ENCODE results near the gene GRIP1.

The GRIP1 gene

GRCh38 chr12:66688846-66689439 lies 10.1 kb upstream of the GRIP1 start:
- DNase-seq, result peak; percentile 96

DNA sequence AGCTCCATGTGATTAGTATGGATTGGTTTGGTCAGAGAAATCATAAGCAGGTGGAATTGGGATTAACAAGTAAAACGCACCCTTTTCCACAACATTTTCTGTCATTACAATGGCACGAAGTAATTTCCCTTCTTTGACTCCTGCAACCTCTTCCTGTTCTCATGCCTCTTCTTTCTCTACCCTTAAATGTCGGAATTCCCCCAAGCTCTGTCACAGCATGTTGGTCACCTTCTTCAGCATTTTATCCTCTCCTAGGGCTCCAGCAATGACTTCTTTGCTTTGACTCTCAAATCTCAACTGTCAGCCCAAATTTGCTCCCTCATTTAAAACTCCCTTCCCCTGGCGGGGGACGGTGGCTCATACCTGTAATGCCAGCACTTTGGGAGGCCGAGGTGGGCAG lies 5.3 kb upstream of the GRIP1 start:
- no peak for DNase-seq

DNA sequence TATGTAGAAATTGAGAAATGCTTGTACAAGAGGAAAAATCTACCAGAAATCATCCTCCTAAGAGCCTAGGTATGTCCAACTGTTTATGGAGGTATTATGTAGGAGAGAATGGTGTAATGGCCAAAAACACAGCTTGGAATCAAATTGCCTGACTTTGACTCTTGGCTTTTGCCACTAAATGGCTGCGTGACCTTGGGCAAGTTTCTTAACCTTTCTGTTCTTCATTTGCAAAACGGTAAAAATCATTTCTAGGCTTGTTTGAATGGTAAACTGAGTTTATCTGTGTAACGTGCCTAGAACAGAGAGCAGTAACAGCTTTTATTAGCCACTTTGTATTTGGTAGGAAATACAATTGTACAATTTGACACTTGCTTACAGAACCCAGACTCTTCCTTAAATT lies 4.9 kb upstream of the GRIP1 start:
- DNase-seq, result no peak

GRCh38 chr12:66683073-66683472 lies 4.2 kb upstream of the GRIP1 start:
- no peak for DNase-seq

DNA sequence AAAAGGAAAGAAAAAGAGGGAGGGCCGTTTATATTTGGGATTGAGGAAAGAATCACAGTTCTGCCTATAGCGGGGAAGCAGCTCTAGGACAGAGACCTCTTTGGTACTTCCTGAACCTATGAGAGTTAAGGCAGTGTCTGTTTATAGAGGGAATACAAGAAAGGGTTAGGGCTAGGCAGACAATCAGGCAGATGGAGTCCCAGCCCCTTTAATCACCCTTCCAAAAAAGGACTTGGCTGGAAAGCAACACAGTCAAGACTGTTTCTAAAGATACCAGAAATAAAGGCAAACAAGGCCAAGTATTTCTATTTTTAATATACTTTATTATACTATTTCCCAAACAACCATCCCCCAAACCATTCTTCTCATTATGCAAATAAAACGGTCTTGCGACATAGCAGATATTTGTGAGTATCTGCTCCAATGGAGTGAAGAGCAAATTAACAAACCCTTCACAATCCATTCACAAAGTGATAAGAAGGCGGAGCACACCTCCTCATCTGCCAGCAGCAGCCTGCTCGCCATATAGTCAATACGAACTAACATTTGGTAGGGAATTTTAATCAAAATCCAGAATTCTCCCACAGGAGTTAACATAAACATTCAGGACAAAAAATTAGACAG lies 697 bp upstream of the GRIP1 start:
- DNase-seq, result no peak

GRCh38 chr12:66676241-66676640 lies 2.6 kb downstream of the GRIP1 start:
- no peak for DNase-seq

GRCh38 chr12:66674495-66675122 lies 4.3 kb downstream of the GRIP1 start:
- DNase-seq, result no peak

DNA sequence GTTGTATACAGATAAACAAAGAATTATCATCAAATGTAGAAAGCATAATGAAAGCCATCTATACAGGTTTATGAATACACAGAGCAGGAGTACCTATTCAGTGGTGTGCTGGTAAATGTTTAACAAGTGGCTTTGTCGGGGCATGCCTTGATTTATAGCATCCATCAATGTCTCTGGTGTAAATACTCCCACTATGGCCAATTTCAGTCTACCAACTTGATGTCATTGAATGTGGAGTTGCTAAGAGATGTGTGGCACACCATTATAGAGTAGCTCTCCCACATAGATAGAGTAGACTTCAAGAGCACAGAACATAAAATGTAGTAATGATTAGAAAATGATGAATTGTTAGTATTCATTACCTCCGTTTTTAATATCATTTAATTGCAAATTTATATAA lies 9.3 kb downstream of the GRIP1 start:
- no peak for DNase-seq

DNA sequence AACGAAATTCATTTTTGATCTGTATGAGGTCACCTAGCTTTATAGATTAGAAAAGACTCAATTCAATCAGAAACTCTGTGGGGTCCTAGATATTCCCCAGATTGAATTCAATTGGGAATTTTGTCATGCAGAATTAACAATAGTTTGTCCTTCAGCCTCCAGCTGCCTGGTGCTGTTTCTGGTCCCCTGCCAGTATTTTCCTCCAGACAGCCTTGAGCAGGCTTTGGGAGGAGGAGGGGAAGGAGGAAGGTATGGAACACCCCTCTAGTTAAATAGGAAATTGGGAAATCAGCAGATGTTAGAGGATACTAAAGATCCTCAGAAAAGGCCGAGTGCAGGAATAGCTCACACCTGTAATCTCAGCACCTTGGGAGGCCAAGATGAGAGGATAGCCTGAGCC lies 10.6 kb downstream of the GRIP1 start:
- no peak for DNase-seq

- no peak for DNase-seq
Measured at GRCh38 chr12:66667906-66668305, 11.0 kb downstream of the GRIP1 start.

DNA sequence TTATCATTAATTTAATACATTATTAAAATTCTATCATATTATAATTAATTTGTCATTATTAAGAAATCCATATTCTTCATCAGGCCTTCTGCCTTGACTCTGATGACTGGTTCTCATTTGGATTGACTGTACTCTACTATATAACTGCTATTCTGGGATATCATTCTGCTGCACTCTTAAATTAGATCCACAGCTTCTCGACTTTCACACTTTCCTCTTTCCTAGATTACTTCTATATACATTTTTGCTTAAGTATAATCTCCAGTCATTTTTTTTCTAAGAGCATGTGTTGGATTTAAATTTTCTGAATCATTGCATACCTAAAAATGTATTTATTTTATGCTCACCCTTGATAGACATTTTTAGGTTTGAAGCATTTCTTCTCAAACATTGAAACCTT lies 12.4 kb downstream of the GRIP1 start:
- no peak for DNase-seq

DNA sequence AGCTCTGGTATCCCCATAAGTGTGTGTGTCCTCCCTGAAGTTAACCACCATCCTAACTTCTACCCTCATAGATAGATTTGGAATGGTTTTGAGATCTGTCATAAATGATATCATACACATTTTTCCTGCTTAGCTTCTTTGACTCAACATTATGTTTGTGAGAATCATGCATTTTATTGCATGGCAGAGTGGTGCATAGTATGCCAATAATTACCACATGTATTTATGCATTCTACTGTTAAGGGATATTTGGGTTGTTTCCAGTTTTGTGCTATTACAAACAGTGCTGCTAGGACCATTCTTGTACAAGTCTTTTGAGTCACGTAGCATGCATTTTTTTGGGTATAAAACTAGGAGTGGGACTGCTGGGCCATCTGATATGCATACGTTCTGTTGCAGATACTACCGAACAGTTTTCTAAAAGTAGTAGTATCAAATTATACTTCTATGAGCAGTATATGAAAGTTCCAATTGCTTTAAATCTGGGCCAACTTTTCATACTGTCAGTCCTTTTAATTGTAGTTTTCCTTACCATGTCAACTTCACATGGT lies 13.4 kb downstream of the GRIP1 start:
- no peak for DNase-seq

DNA sequence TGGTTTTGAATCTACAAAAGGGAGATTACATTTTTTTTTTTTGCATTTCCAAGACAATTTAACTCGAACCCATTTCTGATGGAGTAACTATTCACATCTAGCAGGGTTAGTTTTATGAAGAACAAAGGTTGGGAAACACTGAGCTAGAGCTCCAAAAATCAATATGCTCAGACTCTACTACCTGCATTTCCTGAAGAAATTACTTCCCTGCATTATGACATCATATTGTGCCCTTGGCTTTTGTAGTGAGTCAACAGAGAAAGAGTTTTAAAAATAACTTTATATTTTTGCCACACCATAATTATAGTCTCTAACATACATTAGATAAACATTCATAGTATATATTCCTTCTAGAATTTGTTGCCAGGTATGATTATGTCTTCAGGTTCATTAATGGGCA lies 14.8 kb downstream of the GRIP1 start:
- DNase-seq, result no peak

DNA sequence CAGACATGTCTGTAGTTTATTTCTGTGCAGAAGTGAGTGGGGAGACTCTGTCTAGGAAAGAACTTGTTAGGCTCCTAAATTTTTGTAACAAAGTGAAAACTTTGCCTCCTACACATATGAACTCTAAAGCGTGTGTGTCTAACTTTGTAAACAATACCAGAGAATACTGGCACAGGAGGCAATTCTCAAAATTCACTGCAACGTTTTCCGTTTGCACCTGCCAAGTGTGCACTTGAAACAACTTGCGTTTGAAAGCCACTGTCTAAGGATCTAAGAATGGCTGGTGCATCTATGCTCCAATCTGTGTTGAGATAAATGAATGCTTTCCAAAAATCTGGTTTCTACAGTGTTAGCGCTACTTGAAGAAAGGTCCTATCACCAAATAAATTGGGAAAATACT lies 15.3 kb downstream of the GRIP1 start:
- DNase-seq, result no peak

- DNase-seq, result no peak
Measured at GRCh38 chr12:66662729-66663128, 16.1 kb downstream of the GRIP1 start.

- DNase-seq, result no peak
Measured at GRCh38 chr12:66662179-66662578, 16.7 kb downstream of the GRIP1 start.

DNA sequence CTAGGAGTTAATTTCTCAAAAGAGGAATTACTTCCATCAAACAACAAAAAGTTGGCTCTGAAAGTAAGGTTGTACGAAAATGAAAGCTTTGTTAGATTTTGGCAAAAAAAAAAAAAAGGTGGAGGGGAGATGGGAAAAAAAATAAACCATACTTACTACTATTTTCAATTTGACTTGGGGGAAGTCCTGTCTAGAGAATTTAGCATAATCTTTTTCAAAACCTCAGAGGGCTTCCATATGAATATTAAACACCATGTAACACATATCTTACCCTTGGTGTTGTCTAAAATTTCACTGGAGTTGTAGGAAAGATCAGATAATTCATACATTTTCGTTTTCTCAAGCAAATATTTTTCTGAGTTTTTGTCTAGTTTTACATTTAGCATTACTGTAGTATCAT lies 17.5 kb downstream of the GRIP1 start:
- no peak for DNase-seq

GRCh38 chr12:66653796-66654195 lies 25.1 kb downstream of the GRIP1 start:
- DNase-seq, result no peak

GRCh38 chr12:66648033-66648735 lies 30.7 kb downstream of the GRIP1 start:
- DNase-seq, result no peak

GRCh38 chr12:66647034-66647691 lies 31.7 kb downstream of the GRIP1 start:
- DNase-seq, result peak; percentile 85

- no peak for DNase-seq
Measured at GRCh38 chr12:66644151-66644550, 34.7 kb downstream of the GRIP1 start.

DNA sequence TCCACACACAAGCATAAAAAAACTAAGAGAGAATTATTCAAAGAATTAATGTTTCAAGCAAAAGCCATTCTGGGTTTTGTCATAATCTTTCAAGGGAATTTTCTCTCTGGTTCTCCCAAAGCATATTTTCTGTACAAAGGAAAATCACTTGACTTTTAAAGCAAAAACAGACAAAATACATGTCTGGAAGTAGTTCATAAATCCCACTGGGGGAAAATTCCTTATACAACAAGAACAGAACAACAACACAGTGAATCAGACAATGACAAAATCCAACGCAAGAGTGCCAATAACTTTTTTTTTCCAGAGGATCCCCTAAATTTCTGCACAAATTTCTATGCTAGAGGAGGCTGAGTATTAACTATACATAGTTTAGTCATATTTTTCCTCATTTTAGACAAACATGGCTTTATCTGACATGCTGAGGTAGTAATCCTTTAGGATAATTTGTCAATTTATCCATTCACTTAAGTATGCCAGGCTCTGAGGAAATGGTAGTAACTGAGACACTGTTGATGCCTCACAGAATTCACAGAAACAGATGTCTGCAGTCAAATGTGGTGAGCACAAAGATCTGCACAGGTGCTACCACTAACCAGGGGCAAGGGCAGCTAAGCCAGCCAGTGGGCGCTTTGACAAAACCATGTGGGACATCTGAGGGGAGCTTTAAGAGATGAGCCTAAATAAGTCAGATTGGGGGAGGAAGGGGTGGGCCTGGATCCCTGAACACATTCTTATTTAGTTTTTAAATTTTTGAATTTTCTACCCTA lies 38.0 kb downstream of the GRIP1 start:
- DNase-seq, result no peak

Measured in islet precursor cell (in vitro differentiated cells).